Astrocyte (in vitro differentiated cells and primary cell): ENCODE data around the gene KANSL1L. TPM values are rescaled to one million over a fixed set of nuclear protein-coding genes. Genes with fewer than 3 reads are reported as not detected.

Source experiments
- DNase-seq: peaks from one replicate; pipeline ENCODE4 v3.0.0-alpha.2; 2010; ENCODE audit warnings: low read depth
- FAIRE-seq: peaks from 2 replicates; lab custom pipeline; 2011; peaks lifted over from hg19 to GRCh38; lab: Jason Lieb, UNC
- H2AFZ ChIP-seq: 2 replicates; pipeline ENCODE4 v1.6.0; 2012; ENCODE audit warnings: low read depth, low read length, inconsistent platforms
- H3K27ac ChIP-seq: 2 replicates; pipeline ENCODE4 v1.5.1; 2011; ENCODE audit warnings: low read depth, low read length, inconsistent platforms
- H3K27me3 ChIP-seq: 2 replicates; pipeline ENCODE4 v1.6.0; 2011; ENCODE audit warnings: low read length, inconsistent platforms; ENCODE audit not compliant: insufficient read depth
- H3K36me3 ChIP-seq: 2 replicates; pipeline ENCODE4 v1.5.1; 2011; ENCODE audit warnings: low read length, inconsistent platforms; ENCODE audit not compliant: insufficient read depth
- H3K4me1 ChIP-seq: 2 replicates; pipeline ENCODE4 v1.5.1; 2011; ENCODE audit warnings: low read length, inconsistent platforms; ENCODE audit not compliant: insufficient read depth
- H3K4me2 ChIP-seq: 2 replicates; pipeline ENCODE4 v1.6.0; 2012; ENCODE audit warnings: low read length, inconsistent platforms
- H3K4me3 ChIP-seq: 2 replicates; pipeline ENCODE4 v1.5.1; 2011; ENCODE audit warnings: low read depth, mild to moderate bottlenecking, low read length, inconsistent platforms; ENCODE audit not compliant: insufficient read depth
- H3K79me2 ChIP-seq: 2 replicates; pipeline ENCODE4 v1.6.0; 2012; ENCODE audit warnings: mild to moderate bottlenecking, low read length, inconsistent platforms; ENCODE audit not compliant: insufficient read depth
- H3K9ac ChIP-seq: 2 replicates; pipeline ENCODE4 v1.6.0; 2012; ENCODE audit warnings: mild to moderate bottlenecking, low read length, inconsistent platforms
- H3K9me3 ChIP-seq: 2 replicates; pipeline ENCODE4 v1.5.1; 2012; ENCODE audit warnings: low read depth, mild to moderate bottlenecking, low read length, inconsistent platforms; ENCODE audit not compliant: insufficient read depth
- H4K20me1 ChIP-seq: 2 replicates; pipeline ENCODE4 v1.6.0; 2012; ENCODE audit warnings: low read length, inconsistent platforms; ENCODE audit not compliant: insufficient read depth
- H3K27ac Mint-ChIP-seq: one replicate; pipeline ENCODE4 v1.8.0; 2021; ENCODE audit warnings: mild to moderate bottlenecking, mixed read lengths; ENCODE audit not compliant: unreplicated experiment
- H3K27me3 Mint-ChIP-seq: one replicate; pipeline ENCODE4 v1.8.0; 2021; ENCODE audit warnings: low read depth, mixed read lengths; ENCODE audit not compliant: unreplicated experiment
- H3K36me3 Mint-ChIP-seq: one replicate; pipeline ENCODE4 v1.8.0; 2021; ENCODE audit warnings: low read depth, mixed read lengths; ENCODE audit not compliant: unreplicated experiment
- H3K4me1 Mint-ChIP-seq: one replicate; pipeline ENCODE4 v1.8.0; 2021; ENCODE audit warnings: low read depth, mixed read lengths; ENCODE audit not compliant: unreplicated experiment
- H3K4me3 Mint-ChIP-seq: one replicate; pipeline ENCODE4 v1.8.0; 2021; ENCODE audit warnings: mild to moderate bottlenecking, moderate library complexity, mixed read lengths; ENCODE audit not compliant: unreplicated experiment
- H3K9me3 Mint-ChIP-seq: one replicate; pipeline ENCODE4 v1.8.0; 2021; ENCODE audit warnings: mild to moderate bottlenecking, mixed read lengths; ENCODE audit not compliant: unreplicated experiment
- CTCF ChIP-seq: IDR thresholded peaks from 2 replicates; pipeline ENCODE4 v1.5.1; 2011; ENCODE audit warnings: low read depth, mild to moderate bottlenecking, inconsistent platforms, low read length, moderate library complexity; ENCODE audit not compliant: insufficient read depth
- EZH2 ChIP-seq: IDR thresholded peaks from 2 replicates; pipeline ENCODE4 v1.6.1; 2012; ENCODE audit warnings: mild to moderate bottlenecking, low read length, inconsistent platforms; ENCODE audit not compliant: insufficient read depth
- total RNA-seq: library from RNA; stranded (reverse); gene quantifications from 2 replicates; pipeline ENCODE4 v1.2.1, GENCODE V29; 2021

Gene KANSL1L
- total RNA-seq, 1 donor from 2014 or later, result 7.5 TPM

- H3K4me3 Mint-ChIP-seq, result no peak overlapping the region
- no peaks in the 10 kb centered on the region for H3K79me2 ChIP-seq
- no peak overlapping the region for H3K4me3 ChIP-seq
- H3K27me3 Mint-ChIP-seq, result no peaks in the 10 kb centered on the region
- H3K27me3 ChIP-seq, result no peaks in the 10 kb centered on the region
- FAIRE-seq, result no peak
- no peaks in the 10 kb centered on the region for H3K9me3 Mint-ChIP-seq
- H3K27ac Mint-ChIP-seq, result no peak overlapping the region
- H3K27ac ChIP-seq, result no peak overlapping the region
- H4K20me1 ChIP-seq, result no peaks in the 10 kb centered on the region
- H3K4me1 Mint-ChIP-seq, result no peaks in the 10 kb centered on the region
- H2AFZ ChIP-seq, result no peak overlapping the region
- TF ChIP-seq CTCF (no peak), EZH2 (no peak)
- no peak overlapping the region for H3K9ac ChIP-seq
- H3K36me3 ChIP-seq, result no peaks in the 10 kb centered on the region
- H3K9me3 ChIP-seq, result no peaks in the 10 kb centered on the region
- H3K4me2 ChIP-seq, result no peak overlapping the region
- H3K36me3 Mint-ChIP-seq, result peaks cover 1% of the 10 kb centered on the region
- no peak for DNase-seq
- no peaks in the 10 kb centered on the region for H3K4me1 ChIP-seq
Measured at GRCh38 chr2:210210185-210210584, 39.0 kb upstream of the KANSL1L start.

- Histone ChIP-seq H3K4me3 (no peak overlapping the region), H3K36me3 (no peaks in the 10 kb centered on the region), H3K27me3 (no peaks in the 10 kb centered on the region), H3K27ac (no peak overlapping the region), H2AFZ (no peak overlapping the region), H3K9me3 (no peaks in the 10 kb centered on the region), H3K4me2 (no peak overlapping the region), H3K79me2 (no peaks in the 10 kb centered on the region), H3K9ac (no peak overlapping the region), H3K4me1 (no peaks in the 10 kb centered on the region), H4K20me1 (no peaks in the 10 kb centered on the region)
- H3K27ac Mint-ChIP-seq, result no peak overlapping the region
- H3K27me3 Mint-ChIP-seq, result peaks cover under 1% of the 10 kb centered on the region
- H3K4me1 Mint-ChIP-seq, result no peaks in the 10 kb centered on the region
- H3K4me3 Mint-ChIP-seq, result no peak overlapping the region
- peaks cover 1% of the 10 kb centered on the region for H3K36me3 Mint-ChIP-seq
- FAIRE-seq (no peak), DNase-seq (no peak)
- TF ChIP-seq CTCF (no peak), EZH2 (no peak)
- no peaks in the 10 kb centered on the region for H3K9me3 Mint-ChIP-seq
Measured at GRCh38 chr2:210207929-210208328, 36.7 kb upstream of the KANSL1L start.

- DNase-seq (no peak), FAIRE-seq (no peak)
- no peak overlapping the region for H3K4me2 ChIP-seq
- H3K9ac ChIP-seq, result no peak overlapping the region
- H3K4me1 Mint-ChIP-seq, result no peaks in the 10 kb centered on the region
- H3K36me3 ChIP-seq, result no peaks in the 10 kb centered on the region
- no peak overlapping the region for H3K4me3 Mint-ChIP-seq
- H3K27ac Mint-ChIP-seq, result no peak overlapping the region
- no peak overlapping the region for H2AFZ ChIP-seq
- H3K27me3 ChIP-seq, result no peaks in the 10 kb centered on the region
- peaks cover 2% of the 10 kb centered on the region for H3K27me3 Mint-ChIP-seq
- H3K4me3 ChIP-seq, result no peak overlapping the region
- H3K36me3 Mint-ChIP-seq, result no peaks in the 10 kb centered on the region
- H3K9me3 Mint-ChIP-seq, result no peaks in the 10 kb centered on the region
- no peaks in the 10 kb centered on the region for H4K20me1 ChIP-seq
- peaks cover 3% of the 10 kb centered on the region for H3K4me1 ChIP-seq
- TF ChIP-seq CTCF, result no peak
- H3K9me3 ChIP-seq, result no peaks in the 10 kb centered on the region
- H3K27ac ChIP-seq, result no peak overlapping the region
- no peaks in the 10 kb centered on the region for H3K79me2 ChIP-seq
Measured at GRCh38 chr2:210203558-210203957, 32.3 kb upstream of the KANSL1L start.
